ENCODE measurements around the gene DNAAF6. TPM values are rescaled to one million over a fixed set of nuclear protein-coding genes. Genes with fewer than 3 reads are reported as not detected.
"Not testable (repeated sequence)": the region's sequence is repeated elsewhere in the genome, so short reads cannot be mapped to it uniquely, and the experiment has no call there.

The DNAAF6 gene
- total RNA-seq, 1 experiment from 2014 or later: not detected

DNA sequence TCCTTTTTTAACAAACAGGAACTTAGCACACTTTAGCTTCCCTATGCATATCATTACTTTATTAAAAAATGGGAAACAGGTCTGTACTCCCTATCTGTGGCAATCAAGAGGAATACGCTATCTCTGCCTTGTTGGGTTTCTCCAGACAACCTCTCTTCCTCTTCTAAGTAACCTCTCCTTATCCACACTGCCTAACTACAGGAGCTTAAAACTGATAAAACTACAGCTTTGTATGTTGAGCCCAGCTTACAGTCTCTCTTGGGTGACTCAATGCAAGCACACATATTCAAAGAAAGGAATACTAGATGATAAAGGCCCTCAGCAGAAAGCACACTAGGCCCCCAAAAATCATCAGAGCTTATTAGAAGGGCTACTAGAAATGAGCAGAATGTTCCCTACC lies 9.1 kb upstream of the DNAAF6 start:
- H3K36me3 ChIP-seq (ENCODE audit: control insufficient read depth, insufficient read depth, low read length): no peaks in the 10 kb centered on the region
- Mint-ChIP-seq H3K27ac (ENCODE audit: unreplicated experiment) (no peak overlapping the region), H3K9me3 (ENCODE audit: unreplicated experiment) (no peaks in the 10 kb centered on the region), H3K4me3 (ENCODE audit: unreplicated experiment) (no peak overlapping the region), H3K36me3 (ENCODE audit: insufficient read depth, unreplicated experiment) (no peaks in the 10 kb centered on the region), H3K27me3 (ENCODE audit: insufficient read depth, unreplicated experiment) (peaks cover 3% of the 10 kb centered on the region), H3K4me1 (ENCODE audit: low read depth, unreplicated experiment) (no peaks in the 10 kb centered on the region)
- TF ChIP-seq CTCF (IDR thresholded peaks at IDR 0.05; ENCODE audit: insufficient read depth in 1 of 2, low read depth in 1 of 2, low read length in 1 of 2, severe bottlenecking in 1 of 2, unreplicated experiment in 1 of 2): no peak
- intact Hi-C loops (cut with micrococcal nuclease; ENCODE audit: unreplicated experiment): no loop called here
- H3K4me1 ChIP-seq: no peaks in the 10 kb centered on the region
- no peaks in the 10 kb centered on the region for H3K9me3 ChIP-seq
- DNase-seq: no peak
- ChIA-PET POLR2A (no interaction called here), CTCF (no interaction called here)
- no peak overlapping the region for H3K4me3 ChIP-seq (ENCODE audit: low read depth, low read length)
- no peaks in the 10 kb centered on the region for H3K27me3 ChIP-seq (replicated peaks; ENCODE audit: control insufficient read depth, insufficient read depth, low read length)
- BruUV-seq (replicated peaks): no TSS peak

- H3K9me3 ChIP-seq; intact Hi-C loops (cut with micrococcal nuclease; ENCODE audit: unreplicated experiment); DNase-seq; H3K4me1 ChIP-seq; H3K4me1 Mint-ChIP-seq (ENCODE audit: low read depth, unreplicated experiment); POLR2A ChIA-PET; H3K27ac Mint-ChIP-seq (ENCODE audit: unreplicated experiment); H3K36me3 ChIP-seq (ENCODE audit: control insufficient read depth, insufficient read depth, low read length); H3K4me3 ChIP-seq (ENCODE audit: low read depth, low read length); H3K27me3 Mint-ChIP-seq (ENCODE audit: insufficient read depth, unreplicated experiment); BruUV-seq (replicated peaks); H3K36me3 Mint-ChIP-seq (ENCODE audit: insufficient read depth, unreplicated experiment); H3K27me3 ChIP-seq (replicated peaks; ENCODE audit: control insufficient read depth, insufficient read depth, low read length); CTCF ChIA-PET; H3K9me3 Mint-ChIP-seq (ENCODE audit: unreplicated experiment); H3K4me3 Mint-ChIP-seq (ENCODE audit: unreplicated experiment): not testable (repeated sequence)
Measured at GRCh38 chrX:107198074-107198473, 8.3 kb upstream of the DNAAF6 start.

DNA sequence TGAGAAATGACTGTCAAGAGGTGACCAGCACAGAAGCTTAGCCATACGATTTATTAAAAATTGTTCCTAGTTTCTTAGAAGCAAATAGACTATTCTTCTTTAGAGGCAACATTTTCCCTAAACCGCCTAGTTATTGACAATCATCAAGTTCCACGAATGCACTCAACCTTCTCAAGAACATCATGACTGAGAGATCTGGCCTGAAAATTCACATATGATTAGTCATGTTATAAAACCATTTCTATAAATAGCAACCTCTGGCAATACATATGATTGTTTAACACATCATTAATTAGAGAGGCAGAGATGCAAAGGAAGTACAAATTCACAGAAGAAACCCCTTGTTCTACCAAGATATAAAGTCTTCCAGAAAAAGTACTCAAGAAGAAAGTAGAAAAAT lies 6.9 kb upstream of the DNAAF6 start:
- Mint-ChIP-seq H3K36me3 (ENCODE audit: insufficient read depth, unreplicated experiment) (no peaks in the 10 kb centered on the region), H3K9me3 (ENCODE audit: unreplicated experiment) (no peaks in the 10 kb centered on the region), H3K27me3 (ENCODE audit: insufficient read depth, unreplicated experiment) (no peaks in the 10 kb centered on the region), H3K27ac (ENCODE audit: unreplicated experiment) (no peak overlapping the region), H3K4me3 (ENCODE audit: unreplicated experiment) (no peak overlapping the region), H3K4me1 (ENCODE audit: low read depth, unreplicated experiment) (no peaks in the 10 kb centered on the region)
- no peak for DNase-seq
- Histone ChIP-seq H3K27me3 (replicated peaks; ENCODE audit: control insufficient read depth, insufficient read depth, low read length) (no peaks in the 10 kb centered on the region), H3K9me3 (no peaks in the 10 kb centered on the region), H3K4me1 (no peaks in the 10 kb centered on the region), H3K36me3 (ENCODE audit: control insufficient read depth, insufficient read depth, low read length) (no peaks in the 10 kb centered on the region), H3K4me3 (ENCODE audit: low read depth, low read length) (no peak overlapping the region)
- no peak for TF ChIP-seq CTCF (IDR thresholded peaks at IDR 0.05; ENCODE audit: insufficient read depth in 1 of 2, low read depth in 1 of 2, low read length in 1 of 2, severe bottlenecking in 1 of 2, unreplicated experiment in 1 of 2)
- ChIA-PET POLR2A (no interaction called here), CTCF (no interaction called here)
- intact Hi-C loops (cut with micrococcal nuclease; ENCODE audit: unreplicated experiment): no loop called here
- no TSS peak for BruUV-seq (replicated peaks)

GRCh38 chrX:107204068-107204605 lies 2.3 kb upstream of the DNAAF6 start:
- H3K9me3 Mint-ChIP-seq (ENCODE audit: unreplicated experiment): no peaks in the 10 kb centered on the region
- TF ChIP-seq CTCF (IDR thresholded peaks at IDR 0.05; ENCODE audit: insufficient read depth in 1 of 2, low read depth in 1 of 2, low read length in 1 of 2, severe bottlenecking in 1 of 2, unreplicated experiment in 1 of 2): no peak
- POLR2A ChIA-PET: interaction anchor here (0.7 kb wide), 1 partner anchor 160 kb away, joined by 3 read pairs; no protein-coding TSS in a partner anchor

More at GRCh38 chrX:107204068-107204605, 2.3 kb upstream of the DNAAF6 start:
- BruUV-seq (replicated peaks): no TSS peak
- Histone ChIP-seq H3K9me3 (no peaks in the 10 kb centered on the region), H3K4me1 (no peaks in the 10 kb centered on the region), H3K4me3 (ENCODE audit: low read depth, low read length) (no peak overlapping the region), H3K36me3 (ENCODE audit: control insufficient read depth, insufficient read depth, low read length) (no peaks in the 10 kb centered on the region), H3K27me3 (replicated peaks; ENCODE audit: control insufficient read depth, insufficient read depth, low read length) (no peaks in the 10 kb centered on the region)
- H3K36me3 Mint-ChIP-seq (ENCODE audit: insufficient read depth, unreplicated experiment): peaks cover 13% of the 10 kb centered on the region
- no peaks in the 10 kb centered on the region for H3K4me1 Mint-ChIP-seq (ENCODE audit: low read depth, unreplicated experiment)
- H3K4me3 Mint-ChIP-seq (ENCODE audit: unreplicated experiment): no peak overlapping the region
- intact Hi-C loops (cut with micrococcal nuclease; ENCODE audit: unreplicated experiment): loop anchor here (10.0 kb wide), 2 partner anchors 89 to 209 kb away; partner anchors contain the start of gene RBM41
- no peak overlapping the region for H3K27ac Mint-ChIP-seq (ENCODE audit: unreplicated experiment)
- CTCF ChIA-PET: no interaction called here
- no peak for DNase-seq
- H3K27me3 Mint-ChIP-seq (ENCODE audit: insufficient read depth, unreplicated experiment): no peaks in the 10 kb centered on the region
